ENCODE data around the gene CST6.
"Not testable (repeated sequence)": the region's sequence is repeated elsewhere in the genome, so short reads cannot be mapped to it uniquely, and the experiment has no call there.

CST6 gene

GRCh38 chr11:65983589-65983987 is 28.2 kb upstream of the CST6 start:
- no peak for DNase-seq (ENCODE audit: low spot score)

DNA sequence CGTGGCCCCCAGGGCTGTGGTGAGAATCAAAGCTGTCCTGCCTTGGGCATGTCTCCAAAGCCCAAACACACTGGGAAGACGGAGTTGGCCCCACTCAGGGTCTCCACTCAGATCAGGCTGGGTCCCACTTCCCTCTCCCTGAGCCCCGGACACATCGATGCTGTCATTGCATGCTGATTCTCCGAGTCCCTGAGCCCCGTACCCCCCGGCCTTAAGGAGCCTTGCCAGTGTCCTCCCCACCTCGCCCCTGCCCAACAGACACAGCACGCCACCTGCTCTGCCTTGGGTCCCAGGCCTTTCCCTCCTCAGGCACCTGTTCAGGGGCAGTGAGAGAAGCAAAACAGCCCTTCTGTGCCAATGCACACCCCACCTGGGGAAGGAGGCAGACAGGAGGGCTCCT is 24.5 kb upstream of the CST6 start:
- DNase-seq (ENCODE audit: low spot score), result no peak

DNA sequence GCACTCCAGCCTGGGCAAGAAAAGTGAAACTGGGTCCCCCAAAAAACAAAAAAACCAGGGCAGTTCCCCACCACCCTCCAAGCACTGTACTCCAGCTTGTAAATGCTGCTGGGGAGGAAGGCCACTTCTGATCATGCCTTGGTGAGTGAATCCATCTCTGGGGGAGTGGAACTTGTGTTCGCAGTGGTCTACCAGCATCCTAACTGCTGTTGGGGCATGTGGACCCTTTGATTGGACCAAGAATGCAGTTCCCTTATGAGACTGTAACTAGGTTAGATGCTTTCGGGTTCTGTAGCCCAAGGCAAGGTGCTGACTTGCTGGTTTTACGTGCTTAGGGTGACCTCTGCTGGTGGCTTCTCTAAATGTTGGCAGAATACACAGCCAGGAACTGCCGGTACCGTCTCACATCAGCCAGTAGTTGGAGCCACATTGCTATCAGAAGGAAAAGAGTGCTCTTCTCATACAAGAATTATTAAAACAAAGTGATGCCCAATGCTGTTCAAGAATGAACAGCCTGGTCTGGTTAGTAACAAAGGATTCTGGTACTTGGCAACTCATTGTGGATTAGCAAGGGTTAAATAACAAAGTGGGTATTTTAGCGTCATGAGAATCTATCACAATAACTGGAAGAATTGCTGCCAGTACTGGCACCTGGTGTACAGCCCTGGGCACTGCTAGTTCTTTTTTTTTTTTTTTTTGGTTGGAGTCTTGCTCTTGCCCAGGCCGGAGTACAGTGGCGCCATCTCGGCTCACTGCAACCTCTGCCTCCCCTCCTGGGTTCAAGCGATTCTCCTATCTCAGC is 22.8 kb upstream of the CST6 start:
- peak; percentile 96 for DNase-seq (ENCODE audit: low spot score)

DNA sequence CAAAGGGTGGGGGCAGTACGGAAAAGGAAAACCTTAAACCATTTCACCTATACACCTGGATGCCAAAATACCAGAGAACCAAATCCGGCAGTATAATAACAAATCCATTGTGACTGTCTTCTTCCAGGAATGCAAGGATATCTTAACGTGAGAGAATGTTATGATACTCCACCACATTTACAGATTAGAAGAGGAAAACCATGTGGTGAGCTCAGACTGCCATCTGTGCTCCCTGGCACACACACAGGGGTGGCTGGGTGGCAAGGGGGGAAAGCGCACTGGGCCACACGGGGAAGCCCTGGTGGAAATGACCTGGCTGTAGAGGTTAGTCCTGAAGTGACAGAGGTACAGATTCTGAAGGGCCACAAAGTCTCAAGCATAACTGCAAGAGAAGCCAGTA is 19.8 kb upstream of the CST6 start:
- no peak for DNase-seq (ENCODE audit: low spot score)

DNA sequence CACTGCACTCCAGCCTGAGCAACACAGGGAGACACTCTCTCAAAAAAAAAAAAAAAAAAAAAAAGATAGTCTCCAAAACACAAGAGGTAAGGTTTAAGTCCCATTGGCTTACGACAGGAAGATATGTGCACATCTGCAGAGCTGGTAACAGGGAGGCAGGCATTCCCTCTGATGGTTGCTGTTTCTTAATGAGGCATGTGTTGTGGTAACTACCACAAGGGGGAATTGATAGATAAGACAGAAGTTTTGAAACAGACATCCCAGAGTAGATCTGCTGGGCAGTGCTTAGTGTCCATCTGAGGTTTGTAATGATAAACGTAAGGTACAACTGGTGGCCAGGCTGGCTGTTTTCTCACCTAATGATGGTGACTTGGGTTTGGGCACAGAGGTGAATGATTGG is 14.5 kb upstream of the CST6 start:
- no peak for DNase-seq (ENCODE audit: low spot score)

DNA sequence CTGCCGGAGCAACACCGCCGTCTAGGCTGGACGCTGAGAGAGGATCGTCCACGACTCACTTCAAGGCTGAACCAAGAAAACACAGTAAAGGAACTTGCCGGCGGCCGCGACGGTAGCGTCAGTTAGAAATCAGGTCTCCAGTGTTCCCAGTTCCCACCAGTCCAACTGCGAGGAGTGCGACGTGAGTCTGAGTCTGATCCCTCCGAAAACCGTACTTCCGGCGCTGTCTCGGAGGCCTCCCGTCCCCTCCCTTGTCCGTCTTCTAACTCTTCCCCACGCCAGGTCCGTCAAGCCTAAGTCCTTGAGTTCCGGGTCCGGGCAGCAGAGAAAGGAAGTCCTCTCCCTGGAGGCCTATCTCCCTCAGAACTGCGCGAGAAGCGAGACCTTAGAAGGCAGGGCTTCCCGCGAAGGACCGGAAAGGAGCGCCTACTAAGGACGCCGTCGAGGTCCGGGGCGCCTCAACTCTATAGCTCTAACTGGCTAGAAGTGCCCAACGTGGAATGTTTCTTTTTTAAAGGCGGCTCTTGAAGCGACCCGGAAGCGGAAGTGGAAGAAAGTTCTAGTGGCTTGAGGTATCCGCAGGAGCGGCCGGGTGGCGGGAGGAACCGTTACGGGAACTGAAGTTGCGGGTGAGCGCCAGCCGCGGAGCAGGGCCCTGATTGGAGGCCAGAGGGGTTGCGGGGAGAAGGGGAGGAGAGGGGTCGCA is 9.7 kb upstream of the CST6 start, which contains the start of the genes BANF1 and EIF1AD:
Gene BANF1 (plus strand): TSS at position 562 of the 706 bp plus-strand sequence. CDS start 748 bp downstream, outside the sequence.
Gene EIF1AD (minus strand): TSS at position 216 of the 706 bp plus-strand sequence. CDS start 1,768 bp downstream, outside the sequence.
- DNase-seq (ENCODE audit: low spot score), result peak; percentile 97

DNA sequence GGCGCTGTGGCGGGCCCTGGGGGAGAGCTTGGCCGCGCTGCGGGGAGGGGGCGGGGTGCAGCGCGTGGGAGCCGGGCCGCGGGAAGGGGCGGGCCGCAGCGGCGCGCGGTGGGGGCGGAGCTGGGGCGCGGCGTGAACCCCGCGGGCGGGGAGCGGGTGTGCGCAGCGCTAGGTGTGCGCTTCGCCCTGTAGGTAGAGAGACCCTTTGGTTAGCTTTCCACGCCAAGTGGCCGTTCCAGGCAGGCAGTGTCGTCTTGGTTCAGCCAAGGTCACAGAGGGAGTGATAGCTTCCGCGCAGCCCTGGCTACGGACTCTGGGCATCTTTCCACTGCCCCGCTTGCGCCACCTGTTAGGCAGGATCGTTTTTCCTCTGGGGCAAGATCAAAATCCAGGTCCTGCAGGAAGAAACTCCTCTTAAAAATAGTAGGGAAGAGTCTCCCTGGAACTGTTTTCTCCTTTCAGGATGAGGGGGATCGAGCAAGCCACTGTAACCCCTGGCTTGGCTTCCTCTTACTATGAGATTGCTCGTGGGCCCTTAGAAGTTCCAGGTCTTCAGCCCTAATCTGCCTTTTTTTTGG is 9.1 kb upstream of the CST6 start:
- DNase-seq (ENCODE audit: low spot score), result peak; percentile 51

DNA sequence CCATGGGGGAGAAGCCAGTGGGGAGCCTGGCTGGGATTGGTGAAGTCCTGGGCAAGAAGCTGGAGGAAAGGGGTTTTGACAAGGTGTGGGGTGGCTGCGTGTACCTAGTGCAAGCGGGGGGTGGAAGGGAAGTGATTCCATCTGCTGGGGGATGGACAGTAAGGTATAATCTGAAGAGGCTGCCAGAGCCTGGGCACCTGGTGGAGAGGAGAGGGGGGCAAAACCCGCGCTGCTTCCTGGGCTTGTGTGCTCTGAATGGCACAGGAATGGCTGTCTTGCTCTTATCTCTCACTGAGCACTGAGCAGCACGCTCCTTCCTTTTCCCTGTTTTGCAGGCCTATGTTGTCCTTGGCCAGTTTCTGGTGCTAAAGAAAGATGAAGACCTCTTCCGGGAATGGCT is 8.5 kb upstream of the CST6 start:
- DNase-seq (ENCODE audit: low spot score), result no peak

GRCh38 chr11:66004186-66004585 is 7.6 kb upstream of the CST6 start:
- DNase-seq (ENCODE audit: low spot score), result no peak

- DNase-seq (ENCODE audit: low spot score), result no peak
These were observed 5.5 kb upstream of the CST6 start for GRCh38 chr11:66006134-66006890.

DNA sequence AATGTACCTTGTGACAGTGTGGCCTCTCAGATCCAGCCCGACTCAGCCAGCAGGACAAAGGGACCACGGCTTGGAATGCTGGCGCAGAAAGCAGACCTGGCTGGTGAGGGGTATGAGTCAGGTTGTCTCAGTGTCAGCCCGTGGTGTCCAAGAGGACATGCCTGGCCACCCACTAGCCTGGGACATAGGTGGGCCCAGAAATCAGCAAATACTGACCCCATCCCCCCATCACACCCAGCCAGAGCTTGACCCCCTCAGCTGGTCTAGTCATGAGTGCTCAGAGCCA is 5.0 kb upstream of the CST6 start:
- no peak for DNase-seq (ENCODE audit: low spot score)

- no peak for DNase-seq (ENCODE audit: low spot score)
These were observed 4.6 kb upstream of the CST6 start for GRCh38 chr11:66007201-66007634.

- no peak for DNase-seq (ENCODE audit: low spot score)
These were observed 3.7 kb upstream of the CST6 start for GRCh38 chr11:66008095-66008467.

DNA sequence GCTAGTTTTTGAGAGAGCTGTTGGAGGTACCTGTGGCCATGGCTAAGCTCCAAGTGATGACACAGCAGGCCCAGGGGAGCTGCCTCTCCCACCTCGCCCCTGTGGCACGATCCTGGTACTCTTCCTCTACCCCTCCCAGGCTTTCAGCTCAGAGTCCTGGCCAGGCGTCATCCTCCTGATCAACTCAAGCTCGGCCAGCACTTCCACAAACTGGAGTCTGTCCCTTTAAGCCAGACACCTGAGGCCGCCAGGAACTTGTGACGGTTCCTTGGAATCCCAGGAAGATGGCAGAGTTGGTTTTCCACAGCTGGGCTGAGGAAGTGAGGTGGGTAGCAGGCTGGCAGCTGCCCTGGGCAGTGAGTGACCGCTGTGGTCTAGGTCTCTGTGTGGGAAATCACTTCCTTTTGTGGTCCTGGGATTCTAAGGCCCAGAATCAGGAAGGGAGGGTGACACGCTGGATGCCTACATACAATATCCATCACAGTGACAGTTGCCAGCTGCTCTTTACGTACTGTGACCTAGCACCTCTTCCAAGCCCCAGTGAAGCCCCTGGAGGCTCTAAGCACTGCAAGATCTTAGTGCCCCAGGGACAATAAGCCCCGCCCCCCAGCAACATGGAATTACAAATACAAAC is 3.2 kb upstream of the CST6 start:
- DNase-seq (ENCODE audit: low spot score), result no peak

DNA sequence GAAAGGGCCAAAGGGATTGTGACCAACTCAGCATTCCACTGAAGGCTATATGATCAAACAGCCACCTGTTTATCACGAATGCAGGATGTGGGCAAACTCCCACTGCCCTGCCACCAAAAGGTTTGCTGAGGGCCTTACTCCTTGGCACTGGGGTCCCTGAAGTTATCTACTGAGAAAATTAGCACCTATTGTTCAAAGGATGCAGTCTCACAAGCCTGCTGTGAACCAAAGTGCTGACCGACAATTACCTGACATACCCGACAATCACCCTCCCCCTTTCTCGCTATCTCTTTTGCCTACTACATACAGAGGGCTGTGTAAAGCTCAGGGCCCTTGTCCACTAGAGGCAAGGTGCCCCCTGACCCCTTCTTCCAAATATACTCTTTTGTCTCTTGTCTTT is 1.8 kb upstream of the CST6 start:
- DNase-seq (ENCODE audit: low spot score), result not testable (repeated sequence)

DNA sequence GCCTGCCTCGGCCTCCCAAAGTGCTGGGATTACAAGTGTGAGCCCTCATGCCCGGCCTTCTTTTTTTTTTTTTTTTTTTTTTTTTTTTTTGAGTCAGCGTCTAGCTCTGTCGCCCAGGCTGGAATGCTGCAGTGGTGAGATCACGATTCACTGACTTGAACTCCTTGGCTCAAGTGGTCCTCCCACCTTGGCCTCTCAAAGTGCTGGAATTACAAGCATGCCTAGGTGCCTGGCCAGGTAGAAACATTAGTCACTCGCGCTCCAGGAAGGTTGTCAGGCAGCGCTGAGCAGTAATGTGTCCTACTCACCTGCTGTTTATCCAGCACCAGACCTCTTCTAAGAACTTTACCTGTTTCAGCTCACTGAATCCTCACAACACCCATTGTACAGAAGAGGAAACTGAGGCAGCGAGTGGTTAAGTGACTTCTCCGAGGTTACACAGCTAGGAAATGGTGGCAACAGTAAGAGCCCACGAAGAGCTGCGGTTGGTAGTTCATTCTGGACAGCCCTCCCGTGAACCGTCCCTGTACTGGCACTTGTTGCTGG is 496 bp upstream of the CST6 start:
- DNase-seq (ENCODE audit: low spot score), result peak; percentile 33

- no peak for DNase-seq (ENCODE audit: low spot score)
These were observed 650 bp downstream of the CST6 start for GRCh38 chr11:66012371-66012945.

DNA sequence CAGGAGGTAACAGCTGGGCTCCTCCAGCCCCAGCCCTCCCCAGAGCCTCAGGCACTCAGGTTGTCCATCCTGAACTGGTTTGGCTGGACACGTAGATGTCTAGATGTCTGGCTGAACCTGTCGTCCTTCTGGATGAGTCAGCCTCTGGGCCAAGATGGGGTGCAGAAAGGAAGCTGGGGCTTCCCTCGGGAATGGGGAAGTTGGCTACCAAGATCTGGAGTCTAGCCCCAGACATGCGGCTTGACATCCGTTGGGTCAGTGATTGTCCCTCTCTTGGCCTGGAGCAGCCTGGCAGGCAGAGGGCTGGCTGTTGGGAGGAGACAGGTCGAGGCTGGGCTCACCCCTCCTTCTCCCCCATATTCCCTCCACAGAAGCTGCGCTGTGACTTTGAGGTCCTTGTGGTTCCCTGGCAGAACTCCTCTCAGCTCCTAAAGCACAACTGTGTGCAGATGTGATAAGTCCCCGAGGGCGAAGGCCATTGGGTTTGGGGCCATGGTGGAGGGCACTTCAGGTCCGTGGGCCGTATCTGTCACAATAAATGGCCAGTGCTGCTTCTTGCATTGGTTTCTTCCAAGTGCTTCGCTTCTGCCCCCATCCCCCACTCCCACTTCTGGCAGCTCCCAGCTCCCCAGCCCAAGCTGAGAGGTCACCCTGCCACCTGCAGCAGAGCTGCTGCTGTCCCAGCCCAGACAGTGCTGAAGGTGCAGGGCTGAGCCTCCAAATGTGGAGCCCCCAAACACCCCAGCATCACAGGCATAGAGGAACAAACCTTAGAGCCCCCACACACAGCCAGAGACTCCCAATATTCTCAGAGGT is 1.3 kb downstream of the CST6 start:
- no peak for DNase-seq (ENCODE audit: low spot score)

DNA sequence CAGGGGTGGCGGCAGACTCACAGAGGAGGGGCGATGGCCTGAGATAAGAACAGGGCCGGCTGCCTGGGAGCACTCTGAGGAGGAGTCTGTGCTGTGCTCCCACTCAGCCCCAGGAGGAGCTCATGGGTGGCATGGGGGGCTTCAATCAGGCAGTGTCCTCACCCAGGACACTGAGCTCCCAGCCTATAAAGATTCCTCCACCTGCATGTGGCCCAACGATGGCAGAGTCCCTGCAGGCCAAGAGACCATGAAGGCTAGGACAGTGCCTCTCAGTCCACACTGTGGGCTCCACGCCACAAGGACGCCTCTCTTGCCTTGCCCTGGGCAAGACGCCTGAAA is 1.9 kb downstream of the CST6 start:
- DNase-seq (ENCODE audit: low spot score), result no peak

GRCh38 chr11:66014804-66015453 is 3.1 kb downstream of the CST6 start:
- DNase-seq (ENCODE audit: low spot score), result no peak
